ENCODE measurements around the gene GPR183.

Gene GPR183

GRCh38 chr13:99273128-99273527, 34.1 kb downstream of the GPR183 start:
- no peaks in the 10 kb centered on the region for H3K27me3 ChIP-seq
- H3K27ac ChIP-seq = no peak overlapping the region
- H3K4me3 ChIP-seq (ENCODE audit: low read depth in 1 of 2, low read length in 1 of 2) = no peak overlapping the region
- H3K36me3 ChIP-seq = no peaks in the 10 kb centered on the region
- H3K9me3 ChIP-seq = no peaks in the 10 kb centered on the region
- no peak for TF ChIP-seq CTCF (IDR thresholded peaks at IDR 0.05)
- peaks cover 41 to 42% of the 10 kb centered on the region in 2 experiments for H3K4me1 ChIP-seq (ENCODE audit: control insufficient read depth in 1 of 2, insufficient read depth in 1 of 2, low read depth in 1 of 2, low read length in 1 of 2)

- H3K4me3 ChIP-seq (ENCODE audit: low read depth in 1 of 2, low read length in 1 of 2) = no peak overlapping the region
- H3K9me3 ChIP-seq = no peaks in the 10 kb centered on the region
- H3K36me3 ChIP-seq = peaks cover 6% of the 10 kb centered on the region
- peak overlapping the region; percentile 72 for H3K27ac ChIP-seq
- H3K27me3 ChIP-seq = no peaks in the 10 kb centered on the region
- TF ChIP-seq CTCF (IDR thresholded peaks at IDR 0.05) = no peak
- peaks cover 34 to 35% of the 10 kb centered on the region in 2 experiments for H3K4me1 ChIP-seq (ENCODE audit: control insufficient read depth in 1 of 2, insufficient read depth in 1 of 2, low read depth in 1 of 2, low read length in 1 of 2)
These were observed 34.7 kb downstream of the GPR183 start for GRCh38 chr13:99272481-99272880.

GRCh38 chr13:99271249-99271648, 36.0 kb downstream of the GPR183 start:
- Histone ChIP-seq H3K36me3 (peaks cover 6% of the 10 kb centered on the region), H3K27ac (peak overlapping the region; percentile 72), H3K9me3 (no peaks in the 10 kb centered on the region), H3K27me3 (no peaks in the 10 kb centered on the region), H3K4me1 (ENCODE audit: control insufficient read depth in 1 of 2, insufficient read depth in 1 of 2, low read depth in 1 of 2, low read length in 1 of 2) (peaks cover 22 to 23% of the 10 kb centered on the region in 2 experiments), H3K4me3 (ENCODE audit: low read depth in 1 of 2, low read length in 1 of 2) (no peak overlapping the region)
- no peak for TF ChIP-seq CTCF (IDR thresholded peaks at IDR 0.05)

GRCh38 chr13:99270518-99270917, 36.7 kb downstream of the GPR183 start:
- no peak for TF ChIP-seq CTCF (IDR thresholded peaks at IDR 0.05)
- no peak overlapping the region for H3K4me3 ChIP-seq (ENCODE audit: low read depth in 1 of 2, low read length in 1 of 2)
- peak overlapping the region; percentile 72 for H3K27ac ChIP-seq
- peaks cover 19 to 20% of the 10 kb centered on the region in 2 experiments for H3K4me1 ChIP-seq (ENCODE audit: control insufficient read depth in 1 of 2, insufficient read depth in 1 of 2, low read depth in 1 of 2, low read length in 1 of 2)
- H3K27me3 ChIP-seq = no peaks in the 10 kb centered on the region
- peaks cover 6% of the 10 kb centered on the region for H3K36me3 ChIP-seq
- no peaks in the 10 kb centered on the region for H3K9me3 ChIP-seq

GRCh38 chr13:99269627-99270241, 37.5 kb downstream of the GPR183 start:
- H3K36me3 ChIP-seq = peaks cover 6% of the 10 kb centered on the region
- no peaks in the 10 kb centered on the region for H3K9me3 ChIP-seq
- H3K27me3 ChIP-seq = no peaks in the 10 kb centered on the region
- H3K4me3 ChIP-seq (ENCODE audit: low read depth in 1 of 2, low read length in 1 of 2) = no peak overlapping the region
- peaks cover 19 to 22% of the 10 kb centered on the region in 2 experiments for H3K4me1 ChIP-seq (ENCODE audit: control insufficient read depth in 1 of 2, insufficient read depth in 1 of 2, low read depth in 1 of 2, low read length in 1 of 2)
- peak; percentile 81 for TF ChIP-seq CTCF (IDR thresholded peaks at IDR 0.05)
- peak overlapping the region; percentile 72 for H3K27ac ChIP-seq
